Stimulated activated CD4-positive, alpha-beta T cell treated with anti-CD3 and anti-CD28 coated beads, Interleukin-2, amount 100 ng/mL, for 48 hours (primary cell): ENCODE data around the gene SEPTIN2.
"Not testable (repeated sequence)": the region's sequence is repeated elsewhere in the genome, so short reads cannot be mapped to it uniquely, and the experiment has no call there.

ENCODE experiments used
- DNase-seq, 2 donors: peaks; one replicate each; pipeline ENCODE4 v3.0.0-alpha.2; 2020

Gene SEPTIN2

DNA sequence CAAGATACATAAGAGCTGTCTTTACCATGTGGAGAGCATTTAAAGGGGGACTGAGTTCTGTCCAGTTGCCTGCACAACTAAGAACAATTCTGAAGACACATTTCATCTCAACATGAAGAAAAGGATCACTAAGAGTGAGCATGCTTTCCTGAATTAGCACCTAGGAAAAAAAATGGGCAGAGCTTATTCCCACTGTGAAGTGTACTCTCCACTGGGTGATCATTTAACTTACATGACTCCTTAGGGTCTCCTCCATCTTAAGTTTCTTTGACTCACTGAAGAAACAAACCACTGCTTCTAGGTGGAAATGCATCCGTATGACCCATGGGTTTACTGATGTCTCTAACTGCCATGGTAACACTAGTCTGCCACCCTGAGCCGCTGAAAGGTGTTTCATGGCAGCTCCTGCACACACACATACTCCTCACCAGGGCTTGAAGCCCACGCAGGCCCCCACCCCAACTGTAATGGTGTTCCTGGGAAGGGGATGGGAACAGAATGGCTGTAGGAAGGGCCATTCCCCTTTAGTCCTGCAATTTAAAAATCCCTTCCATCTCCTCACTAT is 27.3 kb upstream of the SEPTIN2 start:
- DNase-seq = no peak

DNA sequence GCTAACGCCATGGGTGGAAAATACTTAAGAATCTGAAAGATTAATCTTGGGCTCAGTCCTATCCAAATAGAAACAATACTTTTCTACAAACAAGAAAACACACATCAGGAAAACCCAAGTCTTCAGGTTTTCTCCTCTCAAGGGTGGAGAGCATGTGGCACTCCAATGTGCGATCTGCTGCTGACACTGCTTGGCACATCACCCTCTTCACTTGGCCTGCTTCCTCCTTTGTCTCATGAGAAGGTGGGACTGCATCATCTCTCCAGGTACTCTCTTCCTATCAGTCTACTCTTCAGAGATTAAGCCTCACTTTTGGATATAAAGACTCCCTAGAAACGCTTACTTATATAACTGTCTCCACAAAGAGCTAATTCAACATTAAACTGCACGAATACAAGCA is 26.7 kb upstream of the SEPTIN2 start:
- DNase-seq = no peak

DNA sequence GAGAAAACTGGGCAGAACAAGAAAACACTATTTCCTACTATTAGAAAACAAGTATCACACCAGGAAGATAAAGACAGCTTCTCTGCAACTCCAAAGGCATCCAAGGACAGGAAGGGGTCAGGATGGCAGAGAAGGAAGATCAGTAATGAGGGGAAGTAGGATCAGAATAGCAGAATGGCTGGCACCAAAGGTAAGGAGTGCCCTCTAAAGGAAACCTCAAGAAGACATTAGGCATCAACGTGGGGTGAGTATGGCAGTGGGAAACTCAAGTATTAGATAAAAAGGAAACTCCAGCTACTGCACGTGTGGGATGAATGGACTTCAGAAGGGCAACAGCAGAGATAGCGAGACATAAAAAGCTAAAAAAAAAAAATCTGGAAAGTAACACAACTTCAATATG is 26.1 kb upstream of the SEPTIN2 start:
- DNase-seq = no peak

DNA sequence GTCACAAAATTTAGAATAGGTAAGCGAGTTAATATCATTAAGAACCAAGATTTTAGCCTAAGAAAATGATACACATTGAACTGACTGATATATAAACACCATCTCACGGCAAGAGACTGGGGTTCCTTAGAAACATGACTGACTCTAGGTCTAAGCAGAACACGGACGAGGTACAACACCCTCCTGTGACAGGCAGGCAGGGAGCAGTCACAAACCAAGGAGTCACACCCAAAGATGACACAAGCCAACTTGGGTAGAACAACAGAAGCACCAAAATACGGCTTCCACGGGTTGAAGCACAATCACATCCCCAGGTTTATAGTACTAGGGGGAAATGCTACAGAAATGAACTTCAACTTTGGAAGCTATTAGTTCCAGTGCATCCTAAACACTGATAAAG is 24.6 kb upstream of the SEPTIN2 start:
- no peak for DNase-seq

DNA sequence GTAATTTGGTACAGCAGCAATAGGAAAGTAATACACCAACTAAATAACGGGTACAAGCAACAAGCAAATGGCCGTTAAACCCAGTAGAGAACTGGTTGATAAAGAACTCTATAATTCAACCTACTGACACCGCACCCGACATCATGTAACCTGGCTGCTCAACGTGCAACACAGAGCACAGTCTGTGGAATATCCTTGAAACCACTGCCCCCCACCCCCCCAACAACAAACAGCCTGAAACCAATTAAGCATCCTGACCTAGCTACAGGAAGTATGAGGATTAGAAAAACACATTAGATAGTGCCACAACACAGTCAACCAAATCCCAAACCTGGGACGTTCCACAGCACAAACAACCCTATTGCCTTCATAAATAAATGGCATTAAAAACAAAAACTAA is 23.7 kb upstream of the SEPTIN2 start:
- no peak for DNase-seq

DNA sequence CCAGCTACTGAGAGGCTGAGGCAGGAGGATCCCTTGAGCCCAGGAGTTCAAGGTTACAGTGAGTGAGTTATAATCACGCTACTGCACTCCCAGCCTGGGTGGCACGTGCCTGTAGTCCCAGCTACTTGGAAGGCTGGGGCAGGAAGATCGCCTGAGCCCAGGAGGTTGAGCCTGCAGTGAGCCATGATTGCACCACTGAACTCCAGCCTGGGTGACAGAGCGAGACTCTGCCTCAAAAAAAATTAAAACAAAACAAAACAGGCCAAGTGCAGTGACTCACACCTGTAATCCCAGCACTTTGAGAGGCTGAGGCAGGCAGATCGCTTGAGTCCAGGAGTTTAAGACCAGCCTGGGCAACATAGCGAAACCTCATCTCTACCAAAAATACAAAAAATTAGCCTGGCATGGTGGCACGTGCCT is 22.3 kb upstream of the SEPTIN2 start:
- DNase-seq = not testable (repeated sequence)

DNA sequence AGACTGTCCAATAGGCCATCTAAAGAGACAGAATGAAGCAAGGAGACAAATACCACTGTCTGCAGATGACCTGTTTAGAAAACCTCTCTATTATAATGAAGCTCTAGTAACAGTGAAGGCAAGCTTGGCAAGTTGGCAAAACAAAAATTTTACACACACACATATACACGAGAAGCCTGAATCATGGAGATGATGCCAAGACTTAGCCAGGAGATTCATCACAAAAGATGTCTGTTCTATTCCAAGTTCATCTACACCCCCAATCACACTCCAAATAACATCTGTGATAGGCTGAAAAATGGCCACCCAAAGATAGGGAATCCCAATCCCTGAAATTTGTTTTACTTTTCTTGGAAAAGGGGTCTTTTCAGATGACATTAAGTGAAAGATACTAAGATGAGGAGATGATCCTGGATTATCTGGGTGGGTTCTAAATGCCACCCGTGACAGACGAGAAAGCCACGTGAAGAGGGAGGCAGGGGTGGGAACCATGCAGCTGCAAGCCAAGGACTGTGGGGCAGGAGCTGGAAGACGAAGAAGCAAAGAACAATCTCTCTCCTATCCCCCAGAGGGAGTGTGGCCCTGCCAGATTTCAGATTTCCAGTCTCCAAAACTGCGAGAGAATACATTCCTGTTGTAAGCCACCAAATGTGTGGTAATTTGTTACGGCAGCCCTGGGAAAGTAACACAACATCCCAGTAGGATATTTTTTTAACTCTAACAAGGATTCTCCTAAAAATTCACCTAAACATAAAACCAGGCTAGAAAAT is 20.2 kb upstream of the SEPTIN2 start:
- DNase-seq = no peak

DNA sequence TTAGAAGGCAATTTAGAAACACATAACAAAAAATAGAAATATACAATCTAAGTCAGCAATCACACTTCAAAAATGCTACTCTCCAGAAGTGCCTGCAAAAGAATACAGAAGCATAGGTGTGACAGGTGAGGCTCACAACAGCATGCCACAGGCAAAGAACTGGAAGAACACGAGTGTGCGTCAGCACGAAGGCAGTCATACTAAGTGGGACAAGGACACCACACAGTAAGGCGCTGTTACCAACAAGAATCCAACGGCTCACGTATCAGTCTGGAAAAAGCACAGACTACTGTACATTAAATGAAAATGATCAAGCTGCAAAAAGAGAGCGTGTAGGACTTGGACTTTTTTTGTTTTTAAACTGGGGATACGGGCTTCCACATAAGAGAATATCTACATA is 19.0 kb upstream of the SEPTIN2 start:
- no peak for DNase-seq

DNA sequence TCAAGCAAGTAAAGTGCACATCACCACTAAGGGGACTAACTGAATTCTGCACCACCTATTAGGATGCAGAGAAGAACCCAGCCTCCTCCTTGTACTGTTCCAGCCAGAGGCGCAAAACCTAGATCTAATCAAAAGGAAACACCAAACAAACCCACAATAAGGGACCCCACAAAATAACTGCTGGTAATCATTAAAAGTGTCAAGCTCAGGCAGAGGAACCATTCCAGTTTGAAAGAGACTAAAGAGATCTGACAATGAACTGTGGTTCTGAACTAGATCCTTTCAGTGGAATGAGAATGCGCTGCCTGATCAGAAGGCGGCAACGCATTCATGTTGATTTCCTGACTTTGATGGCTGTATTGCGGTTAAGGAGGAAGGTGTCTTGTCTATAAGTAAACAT is 17.1 kb upstream of the SEPTIN2 start:
- no peak for DNase-seq

DNA sequence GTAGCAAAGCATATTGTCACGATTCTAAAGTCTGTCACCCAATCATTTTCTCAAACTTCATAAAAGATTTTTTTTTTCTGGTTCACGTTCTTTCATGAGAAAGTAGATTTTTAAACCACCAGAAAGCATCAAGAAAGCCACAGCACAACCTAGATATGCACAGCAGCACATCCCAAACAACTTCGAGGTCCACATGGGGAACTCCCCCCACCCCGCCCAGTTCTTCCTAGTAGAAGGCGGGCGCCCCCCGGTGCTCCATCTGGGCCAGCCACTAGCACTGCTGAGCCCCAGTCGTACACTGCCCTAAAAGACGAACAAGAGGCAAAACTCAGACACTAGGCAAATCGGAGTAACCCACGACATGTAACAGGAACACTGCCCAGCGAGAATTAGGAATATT is 15.7 kb upstream of the SEPTIN2 start:
- DNase-seq = no peak

DNA sequence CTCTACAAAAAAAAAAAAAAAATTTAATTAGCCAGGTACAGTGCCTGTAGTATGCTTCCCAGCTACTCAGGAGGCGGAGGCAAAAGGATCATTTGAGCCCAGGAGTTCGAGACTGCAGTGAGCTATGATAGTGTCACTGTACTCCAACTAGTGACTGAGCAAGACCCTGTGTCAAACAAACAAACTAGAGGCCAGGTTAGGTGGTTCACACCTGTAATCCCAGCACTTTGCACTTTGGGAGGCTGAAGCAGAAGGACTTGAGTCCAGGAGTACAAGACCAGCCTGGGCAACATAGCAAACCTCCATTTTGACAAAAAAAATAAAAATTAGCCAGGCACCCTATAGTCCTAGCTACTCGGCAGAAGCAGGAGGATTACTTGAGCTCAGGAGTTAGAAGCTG is 13.6 kb upstream of the SEPTIN2 start:
- no peak for DNase-seq

DNA sequence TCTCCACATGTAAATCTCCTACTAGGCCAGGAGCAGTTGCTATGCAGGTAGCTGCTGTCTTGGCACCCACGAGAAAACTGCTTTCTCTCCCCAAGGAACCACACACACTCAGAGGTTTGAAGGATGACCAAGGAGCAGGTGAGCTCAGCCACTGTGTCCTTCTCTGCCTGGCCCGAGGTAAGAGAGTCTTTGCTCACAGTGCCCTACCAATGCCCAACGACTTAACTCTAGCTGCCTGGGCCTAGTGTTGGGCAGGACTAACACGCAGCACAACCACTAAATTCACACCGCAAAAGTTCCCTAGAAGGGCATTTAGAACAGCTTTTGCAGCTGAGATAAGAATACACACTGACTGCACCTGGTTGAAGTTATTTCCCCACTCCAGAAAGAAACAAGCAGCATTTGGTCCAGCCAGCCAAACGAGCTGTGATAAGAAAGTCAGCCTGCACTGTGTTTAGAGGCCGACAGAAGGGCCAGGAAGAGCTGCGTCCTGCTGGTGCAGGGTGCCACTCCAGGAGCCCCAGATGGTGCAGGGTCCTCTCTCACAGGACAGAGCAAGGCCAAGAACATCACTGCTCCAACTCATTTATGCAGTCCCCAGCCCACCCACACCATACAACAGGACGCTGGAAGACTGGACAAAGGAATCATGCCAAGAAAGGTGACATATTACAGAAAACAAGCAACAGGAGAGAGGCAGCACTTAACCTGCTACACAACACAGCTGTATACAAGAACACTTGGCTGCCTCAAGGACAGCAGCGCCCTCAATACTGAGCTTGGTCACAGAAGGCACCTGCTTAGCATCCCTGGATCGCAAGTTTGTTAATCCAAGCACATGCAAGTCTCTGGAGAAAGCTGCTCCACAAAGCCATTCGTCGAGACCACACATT is 12.7 kb upstream of the SEPTIN2 start:
- no peak for DNase-seq

DNA sequence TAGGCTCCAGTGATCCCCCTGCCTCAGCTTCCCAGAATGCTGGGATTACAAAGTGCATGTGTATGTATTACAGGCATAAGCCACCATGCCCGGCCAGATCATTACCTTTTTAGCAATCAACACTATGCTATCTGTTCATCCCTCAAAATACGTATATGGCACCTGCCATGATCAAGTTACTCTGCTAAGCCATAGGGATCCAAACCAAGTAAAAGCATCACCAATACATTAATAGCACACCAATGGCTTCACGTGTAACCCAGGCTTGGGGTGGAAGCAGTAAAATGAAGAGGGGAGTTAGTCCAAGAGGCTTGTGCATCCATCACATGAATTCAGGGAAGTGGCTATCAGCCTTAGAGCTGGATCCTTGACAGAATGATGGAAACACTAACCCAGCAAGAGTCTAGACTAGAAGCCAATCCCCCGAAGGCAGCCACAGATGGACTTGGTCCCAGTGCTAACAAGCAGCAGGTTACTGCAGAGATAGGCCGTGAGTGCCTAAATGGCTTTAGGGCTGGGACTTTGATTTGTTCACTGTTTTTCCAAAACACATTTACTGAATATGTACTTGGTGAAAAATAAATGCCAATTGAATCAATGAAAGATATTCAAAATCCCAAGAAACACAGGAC is 11.6 kb upstream of the SEPTIN2 start:
- DNase-seq = no peak

DNA sequence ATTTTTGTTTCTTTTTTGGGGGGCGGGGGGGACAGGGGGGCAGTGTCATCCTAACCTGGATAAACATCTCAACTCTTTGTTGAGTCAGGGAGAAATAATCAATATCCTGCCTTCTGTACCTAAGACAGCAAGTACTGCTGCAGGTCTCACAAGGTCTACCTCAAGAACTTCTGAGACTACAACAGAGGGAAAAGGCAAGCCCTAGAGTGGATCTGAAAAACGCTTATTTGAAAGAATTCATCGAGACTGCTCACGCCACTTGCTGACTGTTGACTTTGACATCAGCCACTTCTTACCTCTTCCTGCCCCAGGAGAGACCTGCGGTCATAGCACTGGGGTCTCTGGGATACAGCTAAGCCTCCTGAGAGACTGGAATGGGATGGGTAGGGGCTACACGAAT is 8.7 kb upstream of the SEPTIN2 start:
- DNase-seq = no peak

DNA sequence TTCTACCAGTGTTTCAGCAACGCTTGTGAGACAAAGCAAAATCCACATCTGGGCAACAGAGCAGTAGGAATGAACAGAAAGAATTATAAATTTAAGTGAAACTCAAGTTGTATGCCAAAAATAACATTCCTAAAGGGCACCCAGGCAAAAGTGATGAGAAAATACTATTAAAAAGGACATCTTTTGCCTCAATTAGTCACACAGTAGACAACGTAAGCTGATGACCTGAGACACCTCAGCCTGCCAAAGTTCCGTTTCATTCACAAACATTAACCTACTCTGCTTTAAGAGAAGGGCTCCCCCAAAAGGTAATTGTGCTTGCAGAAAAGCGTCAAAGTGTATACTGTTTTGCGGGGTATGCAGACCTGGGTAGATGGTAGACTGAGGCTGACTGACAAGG is 7.5 kb upstream of the SEPTIN2 start:
- DNase-seq = no peak

DNA sequence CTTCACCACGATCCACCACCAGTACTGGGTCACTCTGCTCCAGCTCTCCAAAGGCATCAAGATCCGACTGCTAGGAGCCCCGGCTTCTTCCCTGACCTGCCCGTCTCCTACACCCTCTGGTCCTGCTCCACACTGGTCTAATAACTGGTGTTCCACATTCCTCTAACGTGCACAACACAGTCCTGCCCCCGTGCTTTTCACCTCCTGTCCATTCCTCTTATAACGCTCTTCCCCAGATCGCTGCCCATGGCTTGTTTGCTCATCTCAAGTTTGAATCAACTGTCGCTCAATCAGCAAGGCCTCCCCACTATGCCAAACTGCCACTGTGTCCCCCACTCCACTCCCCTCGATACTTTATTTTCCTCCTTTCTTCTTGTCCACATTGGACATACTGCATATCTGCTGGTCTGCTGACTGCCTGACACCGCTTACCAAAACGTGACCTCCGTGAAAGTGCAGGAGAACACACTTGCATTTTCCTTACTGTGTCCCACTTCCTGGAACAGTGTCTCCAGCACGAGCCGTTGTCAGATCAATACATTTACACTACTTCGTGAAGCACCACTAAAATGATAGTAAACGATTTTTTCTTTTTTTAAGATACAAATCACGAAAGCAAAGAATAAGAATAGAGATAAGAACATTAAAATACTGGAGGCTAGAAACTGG is 6.8 kb upstream of the SEPTIN2 start:
- DNase-seq = no peak

DNA sequence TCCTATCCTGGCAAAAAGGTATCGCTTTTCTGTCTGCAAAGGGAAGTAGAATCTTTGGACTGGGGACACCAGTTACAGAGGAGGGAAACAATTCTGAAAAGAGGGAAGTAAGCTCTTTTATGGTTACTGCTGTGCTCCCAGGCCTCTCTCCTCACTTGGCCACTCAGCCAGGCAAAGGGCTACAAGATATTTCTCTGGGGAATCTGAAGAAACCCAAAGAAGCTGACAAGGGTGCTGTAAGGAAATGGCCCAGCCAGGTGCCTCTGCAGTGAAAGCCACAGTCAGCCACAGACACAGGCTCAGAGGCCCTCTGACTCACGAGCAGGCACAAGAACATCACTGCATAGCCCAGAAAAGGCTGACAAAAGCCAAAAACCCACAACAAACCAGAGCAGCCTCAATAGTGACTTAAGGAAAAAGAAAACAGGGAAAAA is 6.0 kb upstream of the SEPTIN2 start:
- peak; percentile 51 to 55 for DNase-seq

DNA sequence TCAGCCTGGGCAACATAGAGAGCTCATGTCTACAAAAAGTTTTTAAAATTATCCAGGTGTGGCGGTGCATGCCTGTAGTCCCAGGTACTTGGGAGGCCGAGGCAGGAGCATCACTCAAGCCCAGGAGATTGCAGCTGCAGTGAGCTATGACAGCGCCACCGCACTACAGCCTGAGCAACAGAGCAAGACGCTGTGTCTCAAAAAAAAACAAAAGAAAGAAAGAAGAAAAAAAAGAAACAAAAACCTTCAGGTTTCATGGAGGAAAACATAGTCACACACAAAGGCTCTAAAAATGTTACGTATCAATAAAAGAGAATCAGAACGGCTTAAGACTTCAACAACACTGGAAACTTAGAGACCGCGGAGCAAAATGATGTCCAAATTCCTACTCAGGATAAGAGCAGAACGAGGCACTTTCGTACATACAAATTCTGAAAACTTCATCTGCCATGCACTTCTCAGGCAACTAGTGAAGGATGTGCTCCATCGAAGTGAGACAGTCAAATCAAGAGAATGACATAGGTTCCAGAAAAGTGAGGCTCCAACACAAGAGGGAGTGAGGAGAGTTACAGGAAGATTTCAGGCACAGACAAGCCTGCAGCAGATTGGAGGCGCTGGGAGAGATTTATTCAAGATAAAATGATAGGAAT is 4.7 kb upstream of the SEPTIN2 start:
- no peak for DNase-seq

DNA sequence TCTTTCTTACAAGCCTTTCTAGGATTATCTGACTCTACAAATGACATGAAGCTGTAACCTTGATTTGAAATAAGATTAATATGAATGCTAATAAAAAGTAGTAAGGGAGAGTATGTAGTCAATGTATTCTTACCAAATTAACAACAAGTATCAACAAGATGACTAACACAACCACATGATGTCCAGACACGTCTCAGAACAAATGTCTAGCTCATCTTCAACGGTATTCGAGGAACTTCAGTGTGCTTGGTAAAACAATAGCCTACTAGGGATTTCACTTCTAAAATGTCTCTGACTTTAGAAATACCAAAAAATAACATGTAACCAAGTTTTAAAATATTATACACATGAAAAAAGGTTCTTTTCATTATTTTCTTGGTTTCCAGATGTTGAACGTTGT is 3.6 kb upstream of the SEPTIN2 start:
- no peak for DNase-seq

DNA sequence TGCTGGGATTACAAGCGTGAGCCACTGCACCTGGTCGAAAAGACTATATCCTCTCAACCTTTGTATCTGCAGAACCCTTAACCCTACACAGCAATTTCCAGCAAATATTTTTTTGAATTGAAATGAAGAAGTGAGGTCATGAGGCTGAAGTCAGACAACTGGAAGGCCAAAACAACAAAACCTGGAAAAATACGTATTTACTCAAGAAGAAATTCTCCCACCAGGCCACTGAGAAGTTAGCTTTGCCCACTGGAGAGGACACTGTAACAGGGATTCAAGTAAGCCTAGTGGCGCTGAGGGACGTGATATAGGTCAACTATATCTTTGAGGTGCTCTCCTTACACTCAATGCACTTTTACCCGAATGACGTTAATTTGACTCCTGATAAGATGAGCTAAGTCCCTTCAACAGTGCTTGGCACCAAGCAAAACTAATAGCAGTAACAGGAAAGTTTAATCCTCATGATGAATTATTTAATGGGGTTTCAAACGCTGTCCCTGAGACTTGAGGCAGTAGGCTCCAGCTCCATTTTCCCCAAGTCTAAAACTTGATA is 2.1 kb upstream of the SEPTIN2 start:
- DNase-seq = no peak

DNA sequence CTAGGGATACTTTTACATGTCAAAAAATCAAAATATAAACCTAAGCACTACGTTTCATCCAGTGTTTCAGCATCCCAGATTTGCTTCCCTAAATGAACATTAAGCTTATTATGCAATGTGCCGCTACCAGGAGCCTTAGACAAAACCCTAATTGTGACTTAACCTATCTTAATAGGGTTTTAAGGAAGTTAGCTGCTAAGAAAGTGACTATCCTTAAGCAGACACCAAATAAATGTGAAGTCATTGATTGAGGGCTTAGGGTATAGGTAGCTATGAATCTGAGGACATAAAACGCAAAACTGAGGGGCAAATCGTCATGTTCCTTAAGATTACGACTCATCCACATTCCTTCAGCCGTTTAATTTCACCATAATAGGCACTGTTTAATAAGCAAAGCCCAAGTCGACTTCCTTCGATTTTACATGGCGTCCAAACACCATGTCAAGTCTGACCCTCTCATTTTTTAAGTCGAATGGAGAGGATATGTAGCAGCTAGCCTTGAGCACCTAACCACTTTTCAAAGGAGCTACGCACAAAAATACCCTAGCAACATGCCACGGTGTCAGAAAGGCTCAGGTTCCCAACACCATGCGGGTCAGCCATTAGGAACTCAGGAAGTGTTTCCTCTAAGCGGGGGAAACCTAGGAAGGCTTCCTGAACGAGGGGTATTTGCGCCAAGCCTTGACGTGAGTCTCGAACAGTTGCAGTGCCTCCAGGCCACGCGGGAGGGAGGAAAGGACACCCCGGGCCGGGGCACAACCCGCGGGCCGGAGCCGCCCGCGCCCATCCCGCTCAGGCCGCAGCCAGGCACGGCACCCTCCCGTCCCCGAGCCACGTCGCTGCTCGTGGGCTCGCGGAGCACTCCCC is 1.3 kb upstream of the SEPTIN2 start:
- DNase-seq = no peak
